RWPE1 (cell line): ENCODE measurements around the gene STRADA.

Experiments
- CTCF ChIA-PET: fragments of 350-600 bp; sonication (Branson Sonifier 250); formaldehyde crosslinking; extraction: SDS; loops from one replicate; lab custom pipeline; 2021; lab: Yijun Ruan, JAX
- POLR2A ChIA-PET: fragments of 400-600 bp; formaldehyde crosslinking; extraction: SDS; loops from one replicate; lab custom pipeline; 2020; ENCODE audit warnings: antibody characterized with exemption; ENCODE audit not compliant: low non-redundant PET; lab: Yijun Ruan, JAX
- DNase-seq: peaks from one replicate; pipeline ENCODE4 v3.0.0; 2012; ENCODE audit warnings: low spot score
- H3K27ac ChIP-seq: fragments of 450-650 bp; 2 replicates; pipeline ENCODE4 v1.5.1; 2017
- TF ChIP-seq, protein P1 (sequence below): fragments of 450-650 bp; conservative IDR thresholded peaks from 2 replicates; pipeline ENCODE4 v1.5.1; 2017; ENCODE audit warnings: low read depth, mild to moderate bottlenecking

Gene STRADA, protein sequence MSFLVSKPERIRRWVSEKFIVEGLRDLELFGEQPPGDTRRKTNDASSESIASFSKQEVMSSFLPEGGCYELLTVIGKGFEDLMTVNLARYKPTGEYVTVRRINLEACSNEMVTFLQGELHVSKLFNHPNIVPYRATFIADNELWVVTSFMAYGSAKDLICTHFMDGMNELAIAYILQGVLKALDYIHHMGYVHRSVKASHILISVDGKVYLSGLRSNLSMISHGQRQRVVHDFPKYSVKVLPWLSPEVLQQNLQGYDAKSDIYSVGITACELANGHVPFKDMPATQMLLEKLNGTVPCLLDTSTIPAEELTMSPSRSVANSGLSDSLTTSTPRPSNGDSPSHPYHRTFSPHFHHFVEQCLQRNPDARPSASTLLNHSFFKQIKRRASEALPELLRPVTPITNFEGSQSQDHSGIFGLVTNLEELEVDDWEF

DNA sequence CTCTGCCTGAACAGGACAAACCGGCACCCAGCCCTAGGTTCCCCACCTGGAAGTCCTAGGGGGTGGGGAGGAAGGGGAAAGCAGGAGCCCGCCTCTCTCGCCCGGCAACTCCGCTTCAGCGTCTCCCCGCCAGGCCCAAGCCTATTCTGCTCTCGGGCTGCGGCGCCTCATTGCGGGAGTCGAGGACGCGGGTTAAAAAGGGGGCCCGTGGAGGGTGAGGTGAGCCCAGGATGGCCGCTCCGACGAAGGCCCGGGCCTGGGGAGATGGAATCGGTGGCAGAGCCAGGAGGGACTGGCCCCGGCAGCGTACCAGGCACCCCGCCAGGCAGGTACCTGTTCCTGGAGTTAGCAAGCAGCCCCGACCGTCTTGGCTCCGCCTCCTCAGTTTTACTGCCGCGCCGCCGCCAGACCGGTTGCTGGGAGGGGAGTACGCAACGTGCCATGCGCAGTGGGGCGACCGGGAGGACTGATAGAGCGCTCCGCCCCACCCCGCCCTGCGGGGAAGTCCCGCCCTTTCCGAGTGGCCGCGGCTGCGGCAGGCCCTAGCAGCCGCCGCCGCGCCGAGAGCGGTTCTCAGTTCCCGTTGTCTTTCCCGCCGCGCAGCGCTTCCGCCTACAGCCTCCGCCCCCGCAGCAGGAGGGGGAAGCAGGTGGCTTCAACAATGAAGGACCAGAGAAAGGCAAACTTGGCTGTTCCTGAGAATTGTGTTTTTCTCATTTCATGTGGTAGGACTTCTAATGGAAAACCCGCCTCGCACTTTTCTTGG, at the start of gene STRADA:
Gene STRADA (minus strand): TSS at position 392 of the 766 bp plus-strand sequence. CDS start 13,430 bp downstream, outside the sequence.
- POLR2A ChIA-PET = interaction anchor here (0.9 kb wide), 1 partner anchor 32 kb away, joined by 6 read pairs; the partner anchor contains the start of genes CCDC47 and DDX42
- CTCF ChIA-PET = no interaction called here
- TF ChIP-seq, protein P1, sequence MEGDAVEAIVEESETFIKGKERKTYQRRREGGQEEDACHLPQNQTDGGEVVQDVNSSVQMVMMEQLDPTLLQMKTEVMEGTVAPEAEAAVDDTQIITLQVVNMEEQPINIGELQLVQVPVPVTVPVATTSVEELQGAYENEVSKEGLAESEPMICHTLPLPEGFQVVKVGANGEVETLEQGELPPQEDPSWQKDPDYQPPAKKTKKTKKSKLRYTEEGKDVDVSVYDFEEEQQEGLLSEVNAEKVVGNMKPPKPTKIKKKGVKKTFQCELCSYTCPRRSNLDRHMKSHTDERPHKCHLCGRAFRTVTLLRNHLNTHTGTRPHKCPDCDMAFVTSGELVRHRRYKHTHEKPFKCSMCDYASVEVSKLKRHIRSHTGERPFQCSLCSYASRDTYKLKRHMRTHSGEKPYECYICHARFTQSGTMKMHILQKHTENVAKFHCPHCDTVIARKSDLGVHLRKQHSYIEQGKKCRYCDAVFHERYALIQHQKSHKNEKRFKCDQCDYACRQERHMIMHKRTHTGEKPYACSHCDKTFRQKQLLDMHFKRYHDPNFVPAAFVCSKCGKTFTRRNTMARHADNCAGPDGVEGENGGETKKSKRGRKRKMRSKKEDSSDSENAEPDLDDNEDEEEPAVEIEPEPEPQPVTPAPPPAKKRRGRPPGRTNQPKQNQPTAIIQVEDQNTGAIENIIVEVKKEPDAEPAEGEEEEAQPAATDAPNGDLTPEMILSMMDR = no peak
- H3K27ac ChIP-seq = peak within 1 kb of the TSS; percentile 96
- peak; percentile 97 for DNase-seq

DNA sequence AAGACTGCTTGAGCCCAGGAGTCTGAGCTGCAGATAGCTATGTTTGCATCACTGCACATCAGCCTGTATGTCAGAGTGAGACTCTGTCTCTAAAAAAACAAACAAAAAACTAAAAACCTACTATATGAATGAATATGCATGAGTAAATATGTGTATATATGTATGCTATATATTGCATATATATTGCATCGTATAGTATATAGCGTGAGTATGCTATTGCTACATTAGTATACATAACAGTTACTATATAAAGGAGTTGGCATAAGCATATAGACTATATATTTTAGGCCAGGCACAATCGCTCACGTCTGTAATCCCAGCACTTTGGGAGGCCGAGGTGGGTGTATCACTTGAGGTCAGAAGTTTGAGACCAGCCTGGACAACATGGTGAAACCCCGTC, 48.5 kb upstream of the STRADA start:
- CTCF ChIA-PET = interaction anchor here (0.6 kb wide), 1 partner anchor 40 kb away, joined by 3 read pairs; no protein-coding TSS in a partner anchor

DNA sequence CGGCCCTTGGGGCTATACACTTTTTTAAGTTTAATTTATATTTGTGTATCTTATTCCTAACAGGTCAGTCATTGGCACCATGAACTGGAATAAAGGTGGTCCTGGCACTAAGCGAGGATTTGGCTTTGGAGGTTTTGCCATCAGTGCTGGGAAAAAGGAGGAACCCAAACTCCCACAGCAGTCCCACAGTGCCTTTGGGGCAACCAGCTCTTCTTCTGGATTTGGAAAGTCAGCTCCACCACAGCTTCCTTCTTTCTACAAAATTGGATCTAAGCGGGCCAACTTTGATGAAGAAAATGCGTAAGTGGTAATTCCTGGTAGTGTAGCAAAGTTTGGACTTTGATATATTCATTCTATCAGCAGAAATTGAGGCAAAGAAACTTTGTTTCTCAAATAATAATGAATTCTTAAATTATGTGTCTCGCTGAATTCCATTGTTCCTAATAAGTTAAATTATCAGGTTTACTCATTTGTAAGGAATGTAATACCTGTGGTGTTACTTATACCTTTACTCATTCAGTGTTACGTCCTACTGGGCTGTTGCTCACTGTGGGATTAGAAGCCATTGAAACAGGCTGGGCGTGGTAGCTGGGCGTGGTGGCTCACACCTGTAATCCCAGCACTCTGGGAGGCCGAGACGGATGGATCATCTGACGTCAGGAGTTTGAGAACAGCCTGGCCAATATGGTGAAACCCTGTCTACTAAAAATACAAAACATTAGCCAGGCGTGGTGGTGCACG, 45.5 kb upstream of the STRADA start:
- TF ChIP-seq, protein P1 = no peak
- DNase-seq = peak; percentile 89
- POLR2A ChIA-PET = no interaction called here
- CTCF ChIA-PET = interaction anchor here (0.8 kb wide), 1 partner anchor 19 kb away, joined by 3 read pairs; no protein-coding TSS in a partner anchor
- peak overlapping the region; percentile 53 for H3K27ac ChIP-seq

More for the DNA sequence above, 48.5 kb upstream of the STRADA start:
- peak overlapping the region; percentile 45 for H3K27ac ChIP-seq
- TF ChIP-seq, protein P1 = no peak
- POLR2A ChIA-PET = no interaction called here
- DNase-seq = no peak

DNA sequence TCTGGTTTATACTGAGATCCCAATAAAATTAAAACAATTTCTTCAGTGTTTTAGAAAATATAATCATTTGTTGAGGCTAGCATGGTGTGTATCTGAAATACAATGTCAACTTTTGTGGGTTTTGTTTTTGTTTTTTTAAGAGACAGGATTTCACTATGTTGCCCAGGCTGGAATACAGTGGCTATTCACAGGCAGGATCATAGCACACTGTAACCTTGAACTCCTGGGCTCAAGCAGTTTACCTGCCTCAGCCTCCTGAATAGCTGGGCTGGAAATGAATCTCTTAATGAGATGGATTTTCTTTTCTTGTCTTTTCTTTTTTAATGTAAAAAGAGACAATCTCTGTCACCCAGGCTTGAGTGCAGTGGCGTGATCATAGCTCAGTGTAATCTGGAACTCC, 44.5 kb upstream of the STRADA start:
- CTCF ChIA-PET = no interaction called here

DNA sequence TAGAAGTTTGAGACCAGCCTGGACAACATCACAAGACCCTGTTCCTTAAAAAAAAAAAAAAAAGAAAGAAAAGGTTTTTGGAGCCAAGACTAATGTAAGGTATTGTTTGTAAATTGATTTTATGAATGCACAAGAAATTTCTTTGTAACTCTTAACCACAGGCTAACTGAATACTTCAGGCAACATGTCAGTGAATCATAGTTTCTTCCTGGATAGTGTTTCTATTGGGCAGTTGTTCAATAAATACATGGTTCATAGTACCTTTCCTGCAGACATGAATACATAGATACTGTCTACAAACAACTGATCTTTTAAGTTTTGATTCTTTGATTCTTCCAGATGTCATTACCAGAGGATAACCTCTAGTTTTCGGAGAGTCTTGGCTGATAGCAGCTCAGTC, 44.0 kb upstream of the STRADA start:
- peak; percentile 45 for DNase-seq
- H3K27ac ChIP-seq = peak overlapping the region; percentile 49
- ChIA-PET CTCF (no interaction called here), POLR2A (no interaction called here)
- TF ChIP-seq, protein P1 = no peak

More for the DNA sequence above, 44.5 kb upstream of the STRADA start:
- H3K27ac ChIP-seq = no peak overlapping the region
- no peak for DNase-seq
- TF ChIP-seq, protein P1 = no peak
- POLR2A ChIA-PET = no interaction called here
